Esophagus squamous epithelium (tissue), 5 donors: ENCODE data around the gene TFCP2L1. TPM values are rescaled to one million over a fixed set of nuclear protein-coding genes. Genes with fewer than 3 reads are reported as not detected.
A peak's percentile ranks its signal among the peaks of the same experiment; 100 is the strongest.

Source experiments
- DNase-seq: peaks from one replicate; lab custom pipeline; 2025; lab: John Stamatoyannopoulos, UW
- H3K27ac ChIP-seq, 4 donors: fragments of 200-600 bp; sonication (generic); one replicate each; pipeline ENCODE4 v1.5.1; 2016 to 2019; ENCODE audit warnings: mild to moderate bottlenecking in 1 of 4
- H3K27me3 ChIP-seq, 4 donors: fragments of 200-600 bp; sonication (generic); 1 replicate in 3 of 4; 2 replicates in 1 of 4; pipeline versions ENCODE4 v1.5.1 to v1.6.0; 2017 to 2021; ENCODE audit warnings: antibody characterized with exemption in 1 of 4
- H3K36me3 ChIP-seq, 3 donors: fragments of 200-600 bp; sonication (generic); one replicate each; pipeline ENCODE4 v1.5.1; 2016 to 2019
- H3K4me1 ChIP-seq, 3 donors: fragments of 200-600 bp; sonication (generic); one replicate each; pipeline ENCODE4 v1.5.1; 2017 to 2019
- H3K4me3 ChIP-seq, 4 donors: fragments of 200-600 bp; sonication (generic); 1 replicate in 3 of 4; 2 replicates in 1 of 4; pipeline ENCODE4 v1.5.1; 2016 to 2019; ENCODE audit warnings: mild to moderate bottlenecking in 2 of 4, moderate library complexity in 1 of 4
- H3K9me3 ChIP-seq, 3 donors: fragments of 200-600 bp; sonication (generic); one replicate each; pipeline ENCODE4 v1.5.1; 2016 to 2019
- CTCF ChIP-seq, 6 experiments: fragments of 450-650 bp in 4 of 6; fragments of 200-600 bp in 2 of 6; sonication (generic) in 2 of 6; IDR thresholded peaks; one replicate each; pipeline ENCODE4 v1.5.1; 2016 to 2019; ENCODE audit warnings: antibody characterized with exemption in 6 of 6, mild to moderate bottlenecking in 4 of 6, moderate library complexity in 4 of 6
- POLR2A ChIP-seq, 4 donors: fragments of 450-650 bp; IDR thresholded peaks; one replicate each; pipeline ENCODE4 v1.6.1; 2017; ENCODE audit warnings: antibody characterized with exemption in 4 of 4, mild to moderate bottlenecking in 4 of 4, moderate library complexity in 3 of 4
- WGBS, 2 donors: methylation state at CpG; one replicate each; pipeline ENCODE4 v1.1.5; 2018; 5-methylcytosine and 5-hydroxymethylcytosine counted together
- intact Hi-C: fragments of 100-400 bp; cut with DNase I; formaldehyde crosslinking; loops from one replicate; pipeline ENCODE4 v1.15.0; 2022
- total RNA-seq, 4 donors: library from RNA; depleted of rRNA; stranded (reverse); fragments of >200 nt; gene quantifications; one replicate each; pipeline ENCODE4 v1.1.0, GENCODE V29; 2016
- donor health status: DM: yes; HTN: yes; CAD: no.

The TFCP2L1 gene
- total RNA-seq, 4 donors from 2014 or later, result 17.9 to 39.7 (median 24.0) TPM

GRCh38 chr2:121260370-121261154 lies 24.4 kb downstream of the TFCP2L1 start:
- Histone ChIP-seq H3K27me3 (no peaks in the 10 kb centered on the region), H3K36me3 (peaks cover 0 to 4% (median 0%) of the 10 kb centered on the region in 3 donors), H3K9me3 (no peaks in the 10 kb centered on the region), H3K4me3 (no peak overlapping the region), H3K4me1 (peaks cover 0 to 32% (median 0%) of the 10 kb centered on the region in 3 donors), H3K27ac (no peak overlapping the region)
- TF ChIP-seq CTCF (IDR thresholded peaks at IDR 0.05) (no peak), POLR2A (IDR thresholded peaks at IDR 0.05) (no peak)
- WGBS, 2 donors, result 52 to 56% methylated on average over 6 to 11 of the region's 12 CpGs
- DNase-seq, result no peak
- intact Hi-C loops, result no loop called here

GRCh38 chr2:121258051-121258450 lies 27.0 kb downstream of the TFCP2L1 start:
- TF ChIP-seq CTCF (IDR thresholded peaks at IDR 0.05) (no peak), POLR2A (IDR thresholded peaks at IDR 0.05) (no peak)
- DNase-seq, result no peak
- H3K4me1 ChIP-seq, result peaks cover 0 to 32% (median 0%) of the 10 kb centered on the region in 3 donors
- H3K4me3 ChIP-seq, result no peak overlapping the region
- no peaks in the 10 kb centered on the region for H3K27me3 ChIP-seq
- H3K9me3 ChIP-seq, result no peaks in the 10 kb centered on the region
- peak overlapping the region in 1 of 4 donors; percentile 52 for H3K27ac ChIP-seq
- 69 to 78% methylated on average over 3 to 5 of the region's 5 CpGs for WGBS, 2 donors
- intact Hi-C loops, result no loop called here
- H3K36me3 ChIP-seq, result peaks cover 0 to 11% (median 0%) of the 10 kb centered on the region in 3 donors

GRCh38 chr2:121257480-121257840 lies 27.5 kb downstream of the TFCP2L1 start:
- Histone ChIP-seq H3K27me3 (no peaks in the 10 kb centered on the region), H3K27ac (peak overlapping the region in 3 of 4 donors; percentile 52 to 69 (median 59)), H3K36me3 (peaks cover 0 to 11% (median 0%) of the 10 kb centered on the region in 3 donors), H3K4me1 (peaks cover 0 to 32% (median 0%) of the 10 kb centered on the region in 3 donors), H3K9me3 (no peaks in the 10 kb centered on the region), H3K4me3 (no peak overlapping the region)
- intact Hi-C loops, result no loop called here
- no peak for TF ChIP-seq CTCF (IDR thresholded peaks at IDR 0.05)
- no peak for TF ChIP-seq POLR2A (IDR thresholded peaks at IDR 0.05)
- WGBS, 2 donors, result 64 to 84% methylated on average over 3 of the region's 3 CpGs
- DNase-seq, result no peak

GRCh38 chr2:121256720-121257479 lies 28.1 kb downstream of the TFCP2L1 start:
- no peak overlapping the region for H3K4me3 ChIP-seq
- WGBS, 2 donors, result 74 to 82% methylated on average over 10 to 11 of the region's 13 CpGs
- no peaks in the 10 kb centered on the region for H3K9me3 ChIP-seq
- peaks cover 0 to 32% (median 0%) of the 10 kb centered on the region in 3 donors for H3K4me1 ChIP-seq
- TF ChIP-seq POLR2A (IDR thresholded peaks at IDR 0.05) (no peak), CTCF (IDR thresholded peaks at IDR 0.05) (no peak)
- peak overlapping the region in 3 of 4 donors; percentile 52 to 69 (median 59) for H3K27ac ChIP-seq
- intact Hi-C loops, result no loop called here
- DNase-seq, result no peak
- peaks cover 0 to 11% (median 0%) of the 10 kb centered on the region in 3 donors for H3K36me3 ChIP-seq
- no peaks in the 10 kb centered on the region for H3K27me3 ChIP-seq

- Histone ChIP-seq H3K9me3 (no peaks in the 10 kb centered on the region), H3K4me1 (peaks cover 0 to 23% (median 0%) of the 10 kb centered on the region in 3 donors), H3K4me3 (no peak overlapping the region), H3K36me3 (peaks cover 0 to 11% (median 0%) of the 10 kb centered on the region in 3 donors), H3K27me3 (no peaks in the 10 kb centered on the region), H3K27ac (no peak overlapping the region)
- intact Hi-C loops, result no loop called here
- WGBS, 2 donors, result 74 to 76% methylated on average over 8 of the region's 8 CpGs
- no peak for DNase-seq
- TF ChIP-seq CTCF (IDR thresholded peaks at IDR 0.05) (no peak), POLR2A (IDR thresholded peaks at IDR 0.05) (no peak)
These were observed 29.6 kb downstream of the TFCP2L1 start for GRCh38 chr2:121255358-121255757.
